GM12878 (cell line): ENCODE measurements around the gene AKAP9. TPM values are rescaled to one million over a fixed set of nuclear protein-coding genes. Genes with fewer than 3 reads are reported as not detected.

Experiments used
- ATAC-seq: fragments of 200-7000 bp; cut with Tn5 transposase; 3 replicates; pipeline ENCODE4 v1.9.1; 2020; ENCODE audit warnings: mild to moderate bottlenecking, moderate library complexity
- BruUV-seq: library from RNA; stranded (reverse); fragments of 400-500 nt; replicated peaks from 2 replicates; lab custom pipeline; 2021; lab: Mats Ljungman, UMichigan
- CTCF ChIA-PET: fragments of 300-600 bp; sonication (Branson Sonifier 250); formaldehyde crosslinking; extraction: SDS; loops from one replicate; lab custom pipeline; 2021; ENCODE audit warnings: inconsistent platforms; lab: Yijun Ruan, JAX
- POLR2A ChIA-PET: fragments of 350-600 bp; formaldehyde crosslinking; extraction: SDS; loops from one replicate; lab custom pipeline; 2021; ENCODE audit warnings: inconsistent platforms; lab: Charles Lee
- RAD21 ChIA-PET: fragments of 300-600 bp; sonication (Branson Sonifier 250); formaldehyde crosslinking; loops from one replicate; lab custom pipeline; 2023; ENCODE audit warnings: antibody characterized with exemption; ENCODE audit not compliant: unreplicated experiment; lab: Charles Lee
- SMC1A ChIA-PET: fragments of 300-600 bp; sonication (Branson Sonifier 250); formaldehyde crosslinking; loops from one replicate; lab custom pipeline; 2023; ENCODE audit not compliant: unreplicated experiment, uncharacterized antibody; lab: Charles Lee
- DNase-seq: peaks from one replicate; pipeline ENCODE4 v3.0.0-alpha.2; 2011; ENCODE audit warnings: low read depth, low spot score
- FAIRE-seq: peaks from 3 replicates; lab custom pipeline; 2011; peaks lifted over from hg19 to GRCh38; lab: Jason Lieb, UNC
- H2AFZ ChIP-seq: 2 replicates; pipeline ENCODE4 v1.6.0; 2011; ENCODE audit warnings: low read depth, low read length, control low read depth; ENCODE audit not compliant: control insufficient read depth
- H3K27ac ChIP-seq: 2 replicates; pipeline ENCODE4 v1.5.1; 2011; ENCODE audit warnings: control low read depth; ENCODE audit not compliant: control insufficient read depth, insufficient read depth
- H3K27me3 ChIP-seq, 2 experiments: replicated peaks in 1 of 2; 2 replicates each; pipeline versions ENCODE4 v1.6.0 to v1.6.1; 2011; ENCODE audit warnings: low read length in 1 of 2; ENCODE audit not compliant: control insufficient read depth in 2 of 2, insufficient read depth in 2 of 2
- H3K36me3 ChIP-seq, 2 experiments: 2 replicates each; pipeline ENCODE4 v1.5.1; 2011; ENCODE audit warnings: low read length in 1 of 2; ENCODE audit not compliant: control insufficient read depth in 2 of 2, insufficient read depth in 2 of 2
- H3K4me1 ChIP-seq: 2 replicates; pipeline ENCODE4 v1.6.1; 2011; ENCODE audit warnings: mild to moderate bottlenecking, low read length, moderate library complexity, mixed read lengths; ENCODE audit not compliant: control insufficient read depth, insufficient read depth
- H3K4me2 ChIP-seq: 2 replicates; pipeline ENCODE4 v1.6.0; 2011; ENCODE audit warnings: control low read depth; ENCODE audit not compliant: control insufficient read depth, insufficient read depth
- H3K4me3 ChIP-seq: fragments of 200-600 bp; sonication (generic); 2 replicates; pipeline ENCODE4 v1.5.1; 2016
- H3K79me2 ChIP-seq: 2 replicates; pipeline ENCODE4 v1.6.0; 2011; ENCODE audit warnings: low read length; ENCODE audit not compliant: control insufficient read depth, insufficient read depth
- H3K9ac ChIP-seq: 2 replicates; pipeline ENCODE4 v1.8.0; 2011; ENCODE audit warnings: low read length, control low read depth, mixed read lengths; ENCODE audit not compliant: control insufficient read depth, insufficient read depth
- H3K9me3 ChIP-seq: replicated peaks from 3 replicates; pipeline ENCODE4 v1.5.1; 2011; ENCODE audit warnings: mild to moderate bottlenecking, low read length; ENCODE audit not compliant: control insufficient read depth, insufficient read depth
- H4K20me1 ChIP-seq: 2 replicates; pipeline ENCODE4 v1.6.0; 2011; ENCODE audit not compliant: control insufficient read depth, insufficient read depth
- ASH2L ChIP-seq: fragments of 300-600, 200-600 bp; sonication (generic); IDR thresholded peaks from 2 replicates; pipeline ENCODE4 v1.6.1; 2017; ENCODE audit warnings: low read depth, mild to moderate bottlenecking, borderline replicate concordance
- BRCA1 ChIP-seq: IDR thresholded peaks from 2 replicates; pipeline ENCODE4 v1.6.1; 2011; ENCODE audit warnings: low read depth, low read length, improper control_type of control experiment
- CEBPB ChIP-seq, 2 experiments: fragments of 150-350 bp in 1 of 2; IDR thresholded peaks; 2 replicates each; pipeline ENCODE4 v1.6.1; 2012 to 2014; ENCODE audit warnings: low read depth in 2 of 2, low read length in 2 of 2, borderline replicate concordance in 1 of 2, inconsistent platforms in 1 of 2
- CREB1 ChIP-seq: IDR thresholded peaks from 2 replicates; pipeline ENCODE4 v1.6.1; 2012; ENCODE audit warnings: low read depth, mild to moderate bottlenecking, inconsistent platforms
- CREM ChIP-seq: IDR thresholded peaks from 2 replicates; pipeline ENCODE4 v1.6.1; 2014; ENCODE audit warnings: antibody characterized with exemption, low read depth
- HCFC1 ChIP-seq: fragments of 150-350 bp; IDR thresholded peaks from 2 replicates; pipeline ENCODE4 v1.6.1; 2014; ENCODE audit warnings: low read length
- IRF4 ChIP-seq: IDR thresholded peaks from 2 replicates; pipeline ENCODE4 v1.6.1; 2011; ENCODE audit warnings: low read depth, low read length
- JUNB ChIP-seq: IDR thresholded peaks from 2 replicates; pipeline ENCODE4 v1.6.1; 2016; ENCODE audit warnings: antibody characterized with exemption, mild to moderate bottlenecking
- KAT2A ChIP-seq: conservative IDR thresholded peaks from 2 replicates; pipeline ENCODE4 v1.6.1; 2011; ENCODE audit warnings: low read depth, low read length; ENCODE audit not compliant: control insufficient read depth
- MTA3 ChIP-seq: IDR thresholded peaks from 2 replicates; pipeline ENCODE4 v1.6.1; 2012; ENCODE audit warnings: low read length, inconsistent platforms, borderline replicate concordance
- MYC ChIP-seq: IDR thresholded peaks from 2 replicates; pipeline ENCODE4 v1.6.1; 2011; ENCODE audit warnings: mild to moderate bottlenecking, low read length, moderate library complexity, inconsistent platforms; ENCODE audit not compliant: insufficient read depth, insufficient replicate concordance, insufficient read length, severe bottlenecking
- RAD51 ChIP-seq: fragments of 450-650 bp; IDR thresholded peaks from 2 replicates; pipeline ENCODE4 v1.6.1; 2016; ENCODE audit warnings: moderate library complexity, mild to moderate bottlenecking, inconsistent platforms
- RELA ChIP-seq: fragments of 450-650 bp; IDR thresholded peaks from 2 replicates; pipeline ENCODE4 v1.8.0; 2014; ENCODE audit warnings: borderline replicate concordance; ENCODE audit not compliant: partially characterized antibody
- RUNX3 ChIP-seq: IDR thresholded peaks from 2 replicates; pipeline ENCODE4 v1.6.1; 2012; ENCODE audit warnings: low read length, inconsistent platforms
- SP1 ChIP-seq: IDR thresholded peaks from one replicate; pipeline ENCODE4 v1.6.1; 2011; ENCODE audit warnings: low read depth, low read length
- STAT1 ChIP-seq: fragments of 450-650 bp; conservative IDR thresholded peaks from 2 replicates; pipeline ENCODE4 v1.6.1; 2014; ENCODE audit warnings: antibody characterized with exemption, mild to moderate bottlenecking
- TCF12 ChIP-seq: IDR thresholded peaks from 2 replicates; pipeline ENCODE4 v1.6.1; 2011; ENCODE audit warnings: low read depth, mild to moderate bottlenecking, low read length
- USF2 ChIP-seq: IDR thresholded peaks from 2 replicates; pipeline ENCODE4 v1.6.1; 2011; ENCODE audit warnings: low read depth, low read length, improper control_type of control experiment, borderline replicate concordance
- YY1 ChIP-seq: IDR thresholded peaks from 2 replicates; pipeline ENCODE4 v1.6.1; 2011; ENCODE audit warnings: low read depth, mild to moderate bottlenecking, low read length
- ZSCAN29 ChIP-seq: fragments of 450-650 bp; IDR thresholded peaks from 2 replicates; pipeline ENCODE4 v1.6.1; 2017; ENCODE audit warnings: mild to moderate bottlenecking, moderate library complexity
- WGBS: methylation state at CpG from one replicate; pipeline ENCODE4 v1.1.6; 2016; ENCODE audit warnings: low lambda C conversion rate; ENCODE audit not compliant: insufficient replicate concordance, insufficient coverage; ENCODE audit errors: missing lambda C conversion rate; 5-methylcytosine and 5-hydroxymethylcytosine counted together
- in situ Hi-C: fragments of 300-500 bp; cut with MboI; formaldehyde crosslinking; loops from 9 replicates; pipeline ENCODE4 v1.14.3; 2018; ENCODE audit warnings: mixed read lengths
- intact Hi-C: fragments of 100-400 bp; cut with micrococcal nuclease; formaldehyde crosslinking; loops from one replicate; pipeline ENCODE4 v1.14.2; 2022; ENCODE audit not compliant: unreplicated experiment
- polyA plus RNA-seq, 11 experiments: library from polyadenylated mRNA; depleted of rRNA in 4 of 11; unstranded in 6 of 11; stranded (reverse) in 5 of 11; fragments of >200 nt; fragmentation: Nextera tagmentation in 4 of 11; fragmentation: Illumina TruSeq in 1 of 11; extraction: Ambion mirVana in 4 of 11; extraction: Trizol in 1 of 11; gene quantifications; 1 replicate in 1 of 11; 2 replicates in 10 of 11; pipeline versions ENCODE4 v1.2.1 to v1.2.3, GENCODE V29; 2011 to 2016; ENCODE audit warnings: inconsistent platforms in 2 of 11, missing spikeins in 2 of 11, low read depth in 1 of 11
- total RNA-seq, 4 experiments: library from RNA; depleted of rRNA in 3 of 4; stranded (reverse); fragments of >200 nt in 3 of 4; fragmentation: Illumina TruSeq in 1 of 4; extraction: Trizol in 1 of 4; gene quantifications; 2 replicates each; pipeline versions ENCODE4 v1.2.1 to v1.2.3, GENCODE V29; 2013 to 2021

Gene AKAP9
- total and polyA plus RNA-seq, 10 of the 15 experiments (the other 5 are each of a cell fraction or from before 2014, with no cell fraction given) = 21.1 to 62.8 (median 31.6) TPM

- Histone ChIP-seq H3K9me3 (no peaks in the 10 kb centered on the region), H3K36me3 (no peaks in the 10 kb centered on the region), H3K27me3 (no peaks in the 10 kb centered on the region), H3K4me2 (no peak overlapping the region), H3K9ac (no peak overlapping the region), H4K20me1 (no peaks in the 10 kb centered on the region), H3K79me2 (no peaks in the 10 kb centered on the region), H3K27ac (no peak overlapping the region), H2AFZ (no peak overlapping the region; the same call in 1 of the 2 replicates), H3K4me1 (no peaks in the 10 kb centered on the region), H3K4me3 (no peak overlapping the region)
- ATAC-seq (no peak), FAIRE-seq (no peak), DNase-seq (no peak)
- POLR2A ChIA-PET = interaction anchor here (0.6 kb wide), 1 partner anchor 617 kb away, joined by 3 read pairs; no protein-coding TSS in a partner anchor
- TF ChIP-seq SP1 = no peak
- no peak for TF ChIP-seq CEBPB (IDR thresholded peaks at IDR 0.05; ENCODE audit: borderline replicate concordance in 1 of 2, low read depth in 2 of 2, low read length in 2 of 2)
- no peak for TF ChIP-seq ASH2L
- no peak for TF ChIP-seq RAD51
- TF ChIP-seq IRF4 = no peak
- TF ChIP-seq MTA3 = no peak
- TF ChIP-seq USF2 = no peak
- RAD21 ChIA-PET = no interaction called here
- no TSS peak for BruUV-seq
- in situ Hi-C loops = no loop called here
- CTCF ChIA-PET = no interaction called here
- SMC1A ChIA-PET = no interaction called here
- intact Hi-C loops = no loop called here
Measured at GRCh38 chr7:91912494-91912893, 28.2 kb upstream of the AKAP9 start.

- DNase-seq (no peak), ATAC-seq (no peak), FAIRE-seq (no peak)
- Histone ChIP-seq H2AFZ (no peak overlapping the region), H3K9me3 (no peaks in the 10 kb centered on the region), H3K4me1 (no peaks in the 10 kb centered on the region), H3K27me3 (no peaks in the 10 kb centered on the region), H4K20me1 (no peaks in the 10 kb centered on the region), H3K27ac (no peak overlapping the region), H3K9ac (no peak overlapping the region), H3K4me2 (no peak overlapping the region), H3K79me2 (no peaks in the 10 kb centered on the region), H3K4me3 (no peak overlapping the region), H3K36me3 (no peaks in the 10 kb centered on the region)
- BruUV-seq = no TSS peak
- SMC1A ChIA-PET = no interaction called here
- CTCF ChIA-PET = no interaction called here
- in situ Hi-C loops = no loop called here
- WGBS = 72% methylated on average over 2 of the region's 2 CpGs
- intact Hi-C loops = no loop called here
- RAD21 ChIA-PET = no interaction called here
- POLR2A ChIA-PET = interaction anchor here (0.6 kb wide), 1 partner anchor 93 kb away, joined by 4 read pairs; no protein-coding TSS in a partner anchor
- no peak for TF ChIP-seq MYC
- no peak for TF ChIP-seq BRCA1
- TF ChIP-seq CREM = no peak
- TF ChIP-seq CREB1 = no peak
- TF ChIP-seq RUNX3 = no peak
- TF ChIP-seq STAT1 = no peak
- no peak for TF ChIP-seq RELA
- no peak for TF ChIP-seq TCF12
- no peak for TF ChIP-seq HCFC1
- no peak for TF ChIP-seq JUNB
- no peak for TF ChIP-seq YY1
- TF ChIP-seq ZSCAN29 = no peak
- TF ChIP-seq KAT2A = no peak
Measured at GRCh38 chr7:91913612-91914011, 27.1 kb upstream of the AKAP9 start.
